Activated CD4-positive, alpha-beta T cell treated with anti-CD3 and anti-CD28 coated beads, Interleukin-2, amount 10 ng/mL, durations not matched to agents 24 days and 14 days (primary cell): Measurements from ENCODE around the gene FXYD1. TPM values are rescaled to one million over a fixed set of nuclear protein-coding genes. Genes with fewer than 3 reads are reported as not detected.
"Not testable (repeated sequence)": the region's sequence is repeated elsewhere in the genome, so short reads cannot be mapped to it uniquely, and the experiment has no call there.

Experiments used
- DNase-seq: peaks from one replicate; pipeline ENCODE4 v3.0.0; 2022
- H3K27ac Mint-ChIP-seq: one replicate; pipeline ENCODE4 v1.8.0; 2022; ENCODE audit warnings: mild to moderate bottlenecking, mixed read lengths
- H3K27me3 Mint-ChIP-seq: one replicate; pipeline ENCODE4 v1.8.0; 2022; ENCODE audit warnings: mixed read lengths
- H3K36me3 Mint-ChIP-seq: one replicate; pipeline ENCODE4 v1.8.0; 2022; ENCODE audit warnings: low read depth, mild to moderate bottlenecking, mixed read lengths
- H3K4me1 Mint-ChIP-seq: one replicate; pipeline ENCODE4 v1.8.0; 2021; ENCODE audit warnings: mixed read lengths
- H3K4me3 Mint-ChIP-seq: one replicate; pipeline ENCODE4 v1.8.0; 2022; ENCODE audit warnings: mild to moderate bottlenecking, moderate library complexity, mixed read lengths
- H3K9me3 Mint-ChIP-seq: one replicate; pipeline ENCODE4 v1.8.0; 2021; ENCODE audit warnings: mixed read lengths
- intact Hi-C: fragments of 100-400 bp; cut with micrococcal nuclease; formaldehyde crosslinking; loops from one replicate; pipeline ENCODE4 v1.15.1; 2023
- total RNA-seq: library from RNA; stranded (reverse); gene quantifications from 2 replicates; pipeline ENCODE4 v1.2.3, GENCODE V29; 2022

Gene FXYD1
- total RNA-seq, 1 donor from 2014 or later: 0.79 TPM

DNA sequence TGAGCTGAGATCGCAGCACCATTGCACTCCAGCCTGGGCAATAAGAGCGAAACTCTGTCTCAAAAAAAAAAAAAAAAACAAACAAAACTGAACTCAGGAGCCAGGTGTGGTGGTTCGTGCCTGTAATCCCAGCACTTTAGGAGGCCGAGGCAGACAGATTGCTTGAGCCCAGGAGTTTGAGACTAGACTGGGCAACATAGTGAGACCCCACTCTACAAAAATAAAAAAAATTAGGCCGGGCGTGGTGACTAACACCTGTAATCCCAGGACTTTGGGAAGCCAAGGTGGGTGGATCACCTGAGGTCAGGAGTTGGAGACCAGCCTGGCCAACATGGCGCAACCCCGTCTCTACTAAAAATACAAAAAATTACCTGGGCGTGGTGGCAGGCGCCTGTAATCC is 36.7 kb upstream of the FXYD1 start:
- DNase-seq, intact Hi-C loops, H3K36me3 Mint-ChIP-seq, H3K9me3 Mint-ChIP-seq, H3K27ac Mint-ChIP-seq, H3K27me3 Mint-ChIP-seq, H3K4me1 Mint-ChIP-seq, H3K4me3 Mint-ChIP-seq: not testable (repeated sequence)

DNA sequence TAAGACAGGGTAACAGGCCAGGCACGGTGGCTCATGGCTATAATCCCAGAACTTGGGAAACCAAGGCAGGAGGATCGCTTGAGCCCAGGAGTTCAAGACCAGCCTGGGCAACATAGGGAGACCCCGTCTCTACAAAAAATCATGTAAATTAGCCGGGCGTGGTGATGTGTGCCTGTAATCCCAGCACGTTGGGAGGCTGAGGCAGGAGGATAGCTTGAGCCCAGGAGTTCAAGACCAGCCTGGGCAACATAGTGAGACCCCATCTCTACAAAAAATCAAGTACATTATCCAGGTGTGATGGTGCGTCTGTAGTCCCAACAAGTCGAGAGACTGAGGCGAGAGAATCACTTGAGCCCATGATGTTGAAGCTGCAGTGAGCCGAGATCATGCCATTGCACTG is 35.0 kb upstream of the FXYD1 start:
- H3K27me3 Mint-ChIP-seq, H3K4me3 Mint-ChIP-seq, H3K9me3 Mint-ChIP-seq, intact Hi-C loops, H3K4me1 Mint-ChIP-seq, H3K27ac Mint-ChIP-seq, H3K36me3 Mint-ChIP-seq, DNase-seq: not testable (repeated sequence)

DNA sequence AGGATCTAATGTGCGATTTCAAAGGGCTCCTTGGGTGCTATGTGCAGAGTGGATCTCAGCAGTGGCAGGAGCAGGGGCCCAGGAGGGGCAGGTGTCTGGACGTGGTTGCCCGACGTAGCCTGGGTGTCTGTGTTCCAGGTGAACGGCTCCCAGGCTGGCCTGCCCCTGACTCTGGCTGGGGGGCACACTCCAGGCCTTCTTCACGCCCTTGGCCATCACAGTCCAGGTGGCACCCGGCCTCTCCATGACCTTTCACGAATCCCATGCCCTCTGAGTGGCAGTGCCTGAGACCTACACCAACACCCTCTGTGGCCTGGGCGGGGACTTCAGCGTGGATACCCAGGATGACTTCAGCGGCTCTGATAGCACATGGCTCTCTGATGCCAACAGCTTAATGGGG is 34.3 kb upstream of the FXYD1 start:
- H3K9me3 Mint-ChIP-seq: no peaks in the 10 kb centered on the region
- H3K36me3 Mint-ChIP-seq: no peaks in the 10 kb centered on the region
- peaks cover 3% of the 10 kb centered on the region for H3K27me3 Mint-ChIP-seq
- peaks cover 8% of the 10 kb centered on the region for H3K4me1 Mint-ChIP-seq
- H3K4me3 Mint-ChIP-seq: no peak overlapping the region
- intact Hi-C loops: no loop called here
- DNase-seq: no peak
- H3K27ac Mint-ChIP-seq: no peak overlapping the region

DNA sequence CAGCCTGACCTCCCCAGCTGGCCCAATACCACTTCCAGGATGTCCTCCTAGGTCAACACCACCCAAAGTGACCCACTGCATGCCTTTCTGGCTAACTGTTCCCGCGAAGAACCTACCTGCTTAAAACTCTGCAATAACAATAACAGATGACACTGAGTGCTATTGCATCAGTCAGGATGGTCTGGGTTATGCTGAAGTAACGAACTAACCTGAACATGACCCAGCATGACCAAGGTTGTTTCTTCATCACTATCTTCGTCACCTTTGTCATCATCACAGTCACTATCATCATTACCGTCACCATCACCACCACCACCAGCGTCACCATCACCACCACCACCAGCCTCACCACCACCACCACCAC is 33.6 kb upstream of the FXYD1 start:
- H3K27ac Mint-ChIP-seq: no peak overlapping the region
- no peak overlapping the region for H3K4me3 Mint-ChIP-seq
- intact Hi-C loops: no loop called here
- peaks cover 8% of the 10 kb centered on the region for H3K4me1 Mint-ChIP-seq
- H3K27me3 Mint-ChIP-seq: peaks cover 3% of the 10 kb centered on the region
- no peaks in the 10 kb centered on the region for H3K9me3 Mint-ChIP-seq
- no peaks in the 10 kb centered on the region for H3K36me3 Mint-ChIP-seq
- DNase-seq: no peak

DNA sequence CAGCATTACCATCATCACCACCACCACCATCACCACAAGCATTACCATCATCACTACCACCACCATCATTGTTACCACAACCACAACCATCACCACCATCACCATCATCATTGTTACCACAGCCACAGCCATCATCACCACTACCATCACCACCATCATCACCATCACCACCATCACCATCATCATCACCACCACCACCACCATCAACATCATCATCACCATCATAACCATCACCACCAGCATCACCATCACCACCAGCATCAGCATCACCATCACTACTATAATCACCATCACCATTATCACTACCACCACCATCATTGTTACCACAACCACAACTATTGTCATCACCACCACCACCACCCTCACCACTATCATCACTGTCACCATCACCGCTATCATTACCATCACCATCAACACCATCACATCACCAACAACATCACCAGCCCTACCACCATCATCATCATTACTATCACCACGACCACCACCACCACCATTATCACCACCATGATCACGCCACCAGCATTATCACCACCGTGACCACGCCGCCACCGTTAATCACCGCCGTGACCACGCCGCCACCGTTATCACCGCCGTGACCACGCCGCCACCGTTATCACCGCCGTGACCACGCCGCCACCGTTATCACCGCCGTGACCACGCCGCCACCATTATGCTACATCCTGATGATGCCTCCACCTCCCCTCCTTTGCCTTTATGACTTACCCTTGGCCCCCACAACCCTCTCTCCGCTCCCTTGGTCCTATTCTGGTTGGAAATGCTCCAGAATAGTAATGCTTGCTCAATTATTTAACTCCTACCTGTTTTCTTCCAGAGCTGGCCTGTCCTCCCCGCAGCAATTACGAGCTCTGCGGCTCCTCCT is 33.0 kb upstream of the FXYD1 start:
- H3K9me3 Mint-ChIP-seq: no peaks in the 10 kb centered on the region
- H3K4me3 Mint-ChIP-seq: no peak overlapping the region
- no peak for DNase-seq
- peaks cover 8% of the 10 kb centered on the region for H3K4me1 Mint-ChIP-seq
- H3K27me3 Mint-ChIP-seq: peaks cover 3% of the 10 kb centered on the region
- H3K27ac Mint-ChIP-seq: no peak overlapping the region
- H3K36me3 Mint-ChIP-seq: no peaks in the 10 kb centered on the region
- intact Hi-C loops: no loop called here

DNA sequence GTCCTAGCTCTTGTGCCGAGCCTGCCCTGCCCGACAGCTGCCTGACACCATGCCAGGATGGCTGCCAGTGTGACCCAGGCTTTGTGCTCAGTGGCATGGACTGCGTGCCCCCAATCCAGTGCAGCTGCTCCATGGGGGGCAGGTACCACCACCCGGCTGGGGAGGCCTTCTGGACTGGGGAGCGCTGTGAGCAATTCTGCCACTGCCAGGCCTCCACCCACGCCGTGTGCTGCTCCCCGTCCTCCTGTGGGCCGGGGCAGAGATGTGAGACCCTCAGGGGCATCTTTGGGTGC is 32.4 kb upstream of the FXYD1 start:
- intact Hi-C loops: no loop called here
- peaks cover 8% of the 10 kb centered on the region for H3K4me1 Mint-ChIP-seq
- H3K36me3 Mint-ChIP-seq: no peaks in the 10 kb centered on the region
- peaks cover 3% of the 10 kb centered on the region for H3K27me3 Mint-ChIP-seq
- no peak overlapping the region for H3K27ac Mint-ChIP-seq
- DNase-seq: no peak
- H3K9me3 Mint-ChIP-seq: no peaks in the 10 kb centered on the region
- H3K4me3 Mint-ChIP-seq: no peak overlapping the region

DNA sequence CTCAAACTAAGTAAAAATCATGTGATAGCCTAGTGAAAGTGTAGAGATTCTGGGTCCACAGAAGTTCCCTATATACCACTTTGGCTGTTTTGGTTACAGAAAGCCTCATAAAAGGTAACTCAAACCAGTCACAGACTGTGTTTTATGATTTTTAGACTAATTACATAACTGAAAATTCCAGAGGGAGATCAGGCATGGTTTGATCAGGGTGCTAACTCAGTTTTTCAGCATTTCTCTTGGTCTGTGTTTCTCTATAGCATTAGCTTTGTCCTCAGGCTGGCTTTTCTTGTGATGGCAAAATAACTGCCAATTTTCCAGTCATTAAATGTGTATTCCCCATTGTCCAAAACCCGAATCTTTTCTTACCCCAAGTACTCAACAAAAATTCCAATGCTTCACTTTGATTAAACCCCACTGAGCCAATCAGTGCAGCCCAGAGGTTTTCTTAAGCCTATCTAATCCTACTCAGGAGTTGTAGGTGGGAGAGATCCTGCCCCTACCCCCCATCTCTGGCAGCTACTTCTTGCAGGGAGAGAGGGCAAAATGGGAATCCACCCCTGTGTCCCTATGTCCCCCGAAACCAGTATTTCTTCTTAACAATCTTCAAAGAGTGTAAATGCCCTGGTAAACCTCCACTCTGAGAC is 31.6 kb upstream of the FXYD1 start:
- Mint-ChIP-seq H3K4me1 (peaks cover 8% of the 10 kb centered on the region), H3K27ac (no peak overlapping the region), H3K36me3 (no peaks in the 10 kb centered on the region), H3K27me3 (peaks cover 3% of the 10 kb centered on the region), H3K9me3 (no peaks in the 10 kb centered on the region), H3K4me3 (no peak overlapping the region)
- no peak for DNase-seq
- intact Hi-C loops: no loop called here

DNA sequence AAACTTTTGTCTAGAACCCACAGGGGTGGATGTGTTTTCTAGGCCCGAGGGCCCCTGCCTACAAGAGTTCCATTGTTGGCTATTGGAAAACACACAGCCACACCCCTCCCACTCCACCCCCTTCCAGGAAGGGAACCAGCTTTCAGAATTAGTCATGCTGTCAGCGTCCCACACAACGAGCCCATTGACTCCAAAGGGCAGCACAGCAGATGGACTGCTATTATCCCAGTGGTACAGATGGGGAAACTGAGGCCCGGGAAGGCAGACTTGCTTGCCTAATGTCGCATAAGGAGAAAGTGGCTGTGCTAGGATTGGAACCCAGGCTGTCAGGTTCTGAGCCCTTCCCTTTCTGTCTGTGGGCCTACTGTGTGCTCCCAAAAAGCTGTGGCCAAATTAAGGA is 31.1 kb upstream of the FXYD1 start:
- H3K27me3 Mint-ChIP-seq: peaks cover 3% of the 10 kb centered on the region
- DNase-seq: no peak
- H3K36me3 Mint-ChIP-seq: no peaks in the 10 kb centered on the region
- intact Hi-C loops: no loop called here
- no peak overlapping the region for H3K27ac Mint-ChIP-seq
- H3K9me3 Mint-ChIP-seq: no peaks in the 10 kb centered on the region
- peaks cover 8% of the 10 kb centered on the region for H3K4me1 Mint-ChIP-seq
- H3K4me3 Mint-ChIP-seq: no peak overlapping the region

DNA sequence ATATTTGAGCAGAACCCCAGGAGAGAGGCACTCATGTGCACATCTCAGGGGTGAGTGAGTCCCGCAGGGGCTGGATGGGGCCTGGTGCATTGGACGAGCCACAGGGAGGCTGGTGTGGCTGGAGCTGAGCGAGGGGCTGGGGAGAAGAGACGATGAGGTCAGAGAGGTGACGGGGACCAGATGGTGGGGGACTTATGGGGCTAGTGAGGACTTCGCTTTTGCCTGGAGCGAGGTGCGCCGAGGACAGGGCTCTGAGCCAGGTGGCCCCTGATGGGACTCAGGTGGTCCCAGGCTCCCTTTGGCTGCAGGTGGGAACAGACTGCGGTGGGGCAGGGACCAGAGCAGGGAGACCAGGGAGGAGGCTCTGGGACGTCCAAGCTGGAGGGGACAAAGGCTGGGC is 29.9 kb upstream of the FXYD1 start:
- Mint-ChIP-seq H3K36me3 (no peaks in the 10 kb centered on the region), H3K4me3 (no peak overlapping the region), H3K27ac (no peak overlapping the region), H3K4me1 (peaks cover 8% of the 10 kb centered on the region), H3K27me3 (peaks cover 3% of the 10 kb centered on the region), H3K9me3 (no peaks in the 10 kb centered on the region)
- DNase-seq: no peak
- intact Hi-C loops: no loop called here

DNA sequence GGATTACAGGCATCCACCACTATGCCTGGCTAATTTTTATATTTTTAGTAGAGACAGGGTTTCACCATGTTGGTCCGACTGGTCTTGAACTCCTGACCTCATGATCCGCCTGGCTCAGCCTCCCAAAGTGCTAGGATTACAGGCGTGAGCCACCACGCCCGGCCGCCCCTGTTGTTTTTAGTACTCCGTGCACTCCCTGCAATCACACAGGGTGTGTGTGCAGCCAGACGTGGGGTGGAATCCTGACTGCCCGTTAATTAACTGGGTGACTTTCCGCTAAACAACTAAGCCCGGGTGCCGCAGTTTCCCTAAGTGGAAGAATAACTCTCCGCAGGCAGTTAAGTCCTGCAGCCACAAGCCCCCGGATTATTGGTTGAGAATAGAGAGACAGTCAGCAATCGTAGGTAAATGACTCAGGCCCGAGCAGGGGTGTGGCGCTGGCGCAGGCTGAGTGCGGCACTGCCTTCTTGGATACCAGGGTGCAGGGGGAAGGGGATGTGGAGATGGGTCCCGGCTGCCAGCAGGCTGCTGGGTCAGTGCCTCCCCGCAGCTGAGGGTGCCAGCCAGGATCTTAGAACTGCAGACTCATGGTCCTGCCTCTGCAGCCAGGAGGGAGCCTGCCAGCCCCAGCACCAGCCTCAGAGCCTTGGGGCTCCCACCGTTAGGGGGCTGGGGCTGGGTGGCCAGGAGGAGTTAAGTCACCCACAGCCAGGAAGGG is 29.1 kb upstream of the FXYD1 start:
- Mint-ChIP-seq H3K27ac (no peak overlapping the region), H3K27me3 (peaks cover 5% of the 10 kb centered on the region), H3K4me3 (no peak overlapping the region), H3K9me3 (no peaks in the 10 kb centered on the region), H3K4me1 (peaks cover 10% of the 10 kb centered on the region), H3K36me3 (no peaks in the 10 kb centered on the region)
- intact Hi-C loops: no loop called here
- no peak for DNase-seq

DNA sequence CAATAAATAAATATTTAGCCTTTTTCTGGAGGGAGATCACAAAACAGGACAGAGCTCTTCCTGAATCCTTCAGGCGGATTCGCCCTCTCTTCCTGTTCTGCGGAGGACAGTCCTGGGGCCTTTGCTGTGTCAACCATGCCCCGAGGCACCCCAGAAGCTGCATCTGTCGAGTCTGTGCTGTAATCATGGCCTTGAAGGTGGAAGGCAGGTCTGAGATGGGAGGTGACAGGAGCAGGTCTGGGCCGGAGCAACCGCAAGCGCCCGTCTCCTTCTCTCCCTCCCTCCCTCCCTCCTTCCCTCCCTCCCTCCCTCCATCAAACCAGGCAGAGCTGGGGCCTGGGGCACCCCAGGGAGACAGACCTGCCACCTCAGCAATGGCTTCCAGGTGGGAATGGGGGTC is 27.6 kb upstream of the FXYD1 start:
- Mint-ChIP-seq H3K27ac (no peak overlapping the region), H3K4me1 (peaks cover 13% of the 10 kb centered on the region), H3K4me3 (no peak overlapping the region), H3K27me3 (peaks cover 9% of the 10 kb centered on the region), H3K9me3 (no peaks in the 10 kb centered on the region), H3K36me3 (no peaks in the 10 kb centered on the region)
- DNase-seq: no peak
- intact Hi-C loops: no loop called here

DNA sequence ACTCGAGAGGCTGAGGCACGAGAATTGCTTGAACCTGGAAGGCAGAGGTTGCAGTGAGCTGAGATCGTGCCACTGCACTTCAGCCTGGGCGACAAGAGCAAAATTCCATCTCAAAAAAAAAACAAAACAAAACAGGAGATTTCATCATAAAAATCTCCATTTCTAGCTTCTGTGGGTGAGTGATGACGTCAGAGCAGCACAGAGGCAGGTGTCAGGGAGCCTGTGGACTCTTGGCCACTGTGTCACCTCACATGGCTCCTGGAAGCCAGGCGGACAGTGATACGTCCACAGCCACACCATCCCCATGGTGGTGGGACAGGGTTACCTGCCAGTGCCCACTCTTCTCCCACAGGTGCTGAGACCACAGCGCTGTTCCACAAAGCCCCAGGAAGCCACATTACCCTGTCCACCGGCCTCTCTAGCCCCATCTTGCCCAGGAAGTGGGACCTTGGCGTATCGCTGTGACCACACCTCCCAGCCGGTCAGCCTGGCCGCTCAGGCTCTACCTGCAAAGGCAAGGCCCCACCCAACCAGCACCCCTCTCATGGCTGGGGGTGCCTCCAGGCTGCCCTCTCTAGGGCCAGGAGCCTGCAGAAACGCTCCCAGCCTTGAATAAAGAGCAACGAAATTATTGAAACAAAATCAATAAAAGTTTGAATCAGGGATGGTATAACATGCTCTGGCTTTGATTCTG is 25.5 kb upstream of the FXYD1 start:
- no peak for DNase-seq
- intact Hi-C loops: no loop called here
- Mint-ChIP-seq H3K9me3 (no peaks in the 10 kb centered on the region), H3K4me3 (no peak overlapping the region), H3K27me3 (peaks cover 9% of the 10 kb centered on the region), H3K4me1 (peaks cover 5% of the 10 kb centered on the region), H3K27ac (no peak overlapping the region), H3K36me3 (no peaks in the 10 kb centered on the region)

DNA sequence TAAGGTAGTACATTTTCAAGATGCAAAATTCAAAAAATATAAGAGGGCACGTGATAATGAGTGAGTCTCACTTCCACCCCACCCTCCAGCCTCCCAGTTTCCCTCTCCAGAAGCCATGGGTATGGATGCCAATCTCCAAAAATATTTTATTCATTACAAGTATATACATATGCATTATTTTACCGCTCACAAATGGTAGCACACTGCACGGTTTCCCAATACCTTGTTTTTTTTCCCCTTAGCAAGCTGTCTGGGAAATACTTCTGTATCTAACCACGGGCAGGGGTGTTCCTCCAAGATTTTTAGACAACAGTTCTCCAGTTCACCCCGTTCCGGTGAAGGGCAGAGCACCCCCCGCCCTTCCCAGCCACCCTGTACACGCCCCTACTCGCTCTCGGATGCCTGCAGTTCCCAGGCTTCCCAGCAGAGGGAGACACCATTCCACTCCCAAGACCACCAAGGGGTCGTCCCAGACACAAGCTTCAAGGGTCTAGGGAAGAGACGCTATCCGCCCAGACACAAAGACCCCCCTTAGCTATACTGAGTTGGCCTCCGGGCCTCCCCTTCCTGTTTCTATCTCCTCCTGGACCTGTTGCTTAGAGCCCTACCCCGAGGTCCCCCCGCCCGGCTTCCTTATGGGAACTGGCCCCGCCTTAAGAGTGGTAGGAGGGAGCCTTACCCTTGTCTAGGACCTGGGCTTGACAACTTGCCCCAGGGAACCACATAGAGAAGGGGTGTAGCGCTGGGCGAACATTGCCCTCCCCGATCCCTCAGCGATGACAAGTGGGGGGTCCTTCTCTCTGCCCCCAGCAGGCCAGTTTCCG is 24.1 kb upstream of the FXYD1 start:
- intact Hi-C loops: loop anchor here (1.0 kb wide), 1 partner anchor 21 kb away; the partner anchor contains the start of gene LGI4
- Mint-ChIP-seq H3K27me3 (peaks cover 5% of the 10 kb centered on the region), H3K4me3 (no peak overlapping the region), H3K27ac (no peak overlapping the region), H3K4me1 (peaks cover 5% of the 10 kb centered on the region), H3K36me3 (no peaks in the 10 kb centered on the region), H3K9me3 (no peaks in the 10 kb centered on the region)
- peak; percentile 90 for DNase-seq
